Kidney tubule cell (primary cell): ENCODE data around the gene SPATA16.
A peak's percentile ranks its signal among the peaks of the same experiment; 100 is the strongest.
"Not testable (repeated sequence)": the region's sequence is repeated elsewhere in the genome, so short reads cannot be mapped to it uniquely, and the experiment has no call there.

ENCODE experiments used
- DNase-seq: peaks from one replicate; pipeline ENCODE4 v3.0.0-alpha.2; 2018; ENCODE audit warnings: low spot score

The SPATA16 gene

GRCh38 chr3:173058229-173058628, 82.8 kb downstream of the SPATA16 start:
- no peak for DNase-seq

- no peak for DNase-seq
These were observed 85.7 kb downstream of the SPATA16 start for GRCh38 chr3:173055228-173055933.

DNA sequence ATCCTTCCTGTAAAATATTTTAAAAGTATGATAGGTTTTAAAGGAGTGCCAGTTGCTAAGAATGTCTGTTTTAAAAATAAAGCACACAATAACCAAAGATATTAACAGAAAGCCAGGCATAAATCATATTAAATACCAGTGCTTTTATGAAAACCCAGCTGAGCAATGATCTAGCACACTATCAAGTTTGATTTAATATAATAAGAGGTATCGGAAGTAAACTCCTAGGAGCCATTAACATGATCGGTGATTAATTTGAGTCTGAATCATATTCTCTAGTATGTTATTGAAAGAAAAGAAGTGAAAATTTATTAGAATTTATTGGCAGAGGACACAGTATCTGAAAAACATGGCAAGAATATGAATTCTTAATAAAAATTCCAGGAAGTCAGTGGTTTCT, 91.7 kb downstream of the SPATA16 start:
- no peak for DNase-seq

DNA sequence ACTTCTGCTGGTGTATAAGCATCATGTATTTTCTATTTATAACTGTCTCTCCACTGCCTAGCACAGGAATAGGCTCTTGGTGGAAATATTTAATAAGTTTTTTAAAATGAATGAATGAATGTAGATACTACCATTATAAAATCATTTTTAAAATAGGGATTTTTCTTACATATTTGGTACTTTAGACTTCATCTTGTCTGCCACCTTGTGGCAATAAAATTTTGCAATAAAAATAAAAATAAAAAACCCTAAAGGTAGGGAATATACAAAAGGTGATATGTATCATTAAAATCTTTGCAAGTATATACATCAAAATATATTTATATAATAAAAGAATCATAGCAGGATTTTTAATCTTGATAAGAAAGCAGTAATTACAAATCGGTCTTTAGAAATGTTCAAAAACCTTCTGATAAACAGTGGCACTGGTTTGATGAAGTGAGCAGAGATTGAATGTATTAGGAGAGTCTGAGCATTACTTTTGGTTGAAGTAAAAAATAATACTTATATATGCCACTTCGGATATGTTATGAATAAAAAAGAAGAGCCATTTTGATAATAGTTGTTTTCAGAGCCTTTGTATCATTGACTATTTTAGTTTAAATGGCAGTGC, 95.2 kb downstream of the SPATA16 start:
- peak; percentile 11 for DNase-seq

GRCh38 chr3:173044998-173045397, 96.0 kb downstream of the SPATA16 start:
- DNase-seq: no peak

- no peak for DNase-seq
These were observed 97.3 kb downstream of the SPATA16 start for GRCh38 chr3:173043757-173044156.

GRCh38 chr3:173038484-173038871, 102.6 kb downstream of the SPATA16 start:
- DNase-seq: no peak

- DNase-seq: peak; percentile 37
These were observed 103.1 kb downstream of the SPATA16 start for GRCh38 chr3:173037840-173038483.

- no peak for DNase-seq
These were observed 110.8 kb downstream of the SPATA16 start for GRCh38 chr3:173030273-173030672.

- DNase-seq: no peak
These were observed 112.7 kb downstream of the SPATA16 start for GRCh38 chr3:173028351-173028750.

- DNase-seq: no peak
These were observed 113.6 kb downstream of the SPATA16 start for GRCh38 chr3:173027429-173027828.

DNA sequence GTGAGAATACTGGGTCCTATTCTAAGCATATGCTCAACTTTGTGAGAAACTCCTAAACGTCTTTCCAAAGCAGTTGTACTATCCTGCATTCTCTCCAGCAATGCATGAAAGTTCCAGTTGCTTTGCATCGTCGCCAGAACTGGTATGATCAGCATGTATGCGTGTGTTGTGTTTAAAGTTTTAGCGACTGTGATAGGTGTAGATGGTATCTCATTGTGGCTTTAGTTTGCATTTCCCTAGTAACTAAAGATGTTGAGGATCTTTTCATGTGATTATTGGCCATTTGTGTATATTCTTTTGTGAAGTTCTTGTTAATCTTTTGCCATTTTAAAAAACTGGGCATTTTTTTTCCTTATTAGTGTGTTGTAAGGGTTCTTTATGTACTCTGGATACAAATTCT, 115.1 kb downstream of the SPATA16 start:
- DNase-seq: no peak

- DNase-seq: no peak
These were observed 119.4 kb downstream of the SPATA16 start for GRCh38 chr3:173021547-173022185.

- DNase-seq: not testable (repeated sequence)
These were observed 120.9 kb downstream of the SPATA16 start for GRCh38 chr3:173020128-173020527.

GRCh38 chr3:173019378-173019777, 121.7 kb downstream of the SPATA16 start:
- DNase-seq: no peak

DNA sequence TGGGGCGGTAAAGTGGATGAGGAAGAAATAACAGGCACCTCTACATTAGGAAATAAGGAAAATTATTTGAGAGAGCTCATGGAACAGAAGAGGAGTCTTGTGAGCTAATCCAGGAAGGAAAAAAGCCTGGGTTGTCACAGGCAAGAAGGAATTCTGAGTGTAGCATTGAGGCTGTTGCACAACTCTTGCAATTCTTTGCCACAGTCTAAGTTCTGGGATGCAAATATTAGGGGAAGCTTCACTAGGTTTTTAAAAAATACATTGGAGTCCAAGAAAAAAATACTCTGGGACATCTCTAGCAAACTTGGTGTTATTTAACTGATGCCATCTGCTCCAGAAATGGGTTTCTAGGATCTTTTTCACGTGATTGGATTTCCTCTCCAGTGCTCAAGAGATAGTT, 122.3 kb downstream of the SPATA16 start:
- DNase-seq: no peak

DNA sequence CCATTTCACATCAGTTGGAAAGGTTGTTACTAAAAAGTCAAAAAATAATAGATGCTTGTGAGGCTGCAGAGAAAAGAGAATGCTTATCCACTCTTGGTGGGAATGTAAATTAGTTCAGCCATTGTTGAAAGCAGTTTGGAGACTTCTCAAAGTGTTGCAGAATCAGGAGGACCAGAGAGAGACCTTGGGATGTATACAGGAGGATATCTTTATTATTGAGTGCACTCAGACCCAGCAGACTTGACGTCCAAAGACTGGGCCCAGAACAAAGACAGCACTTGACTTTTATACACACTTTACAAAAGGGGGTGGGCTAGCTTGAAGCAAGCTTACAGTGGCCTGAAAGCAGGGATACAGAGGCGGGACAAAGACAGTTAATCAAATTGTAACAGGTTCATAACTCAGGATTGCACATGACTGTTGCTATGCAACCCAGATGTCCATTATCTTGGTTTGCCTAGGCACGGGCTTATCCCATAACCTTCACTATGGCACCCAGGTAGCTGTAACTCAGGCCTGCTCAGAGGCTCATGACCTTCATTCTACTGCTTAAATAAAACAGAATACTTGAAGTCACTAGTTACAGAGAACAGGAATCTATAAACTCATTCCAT, 127.7 kb downstream of the SPATA16 start:
- DNase-seq: no peak

GRCh38 chr3:173009410-173009809, 131.6 kb downstream of the SPATA16 start:
- no peak for DNase-seq

DNA sequence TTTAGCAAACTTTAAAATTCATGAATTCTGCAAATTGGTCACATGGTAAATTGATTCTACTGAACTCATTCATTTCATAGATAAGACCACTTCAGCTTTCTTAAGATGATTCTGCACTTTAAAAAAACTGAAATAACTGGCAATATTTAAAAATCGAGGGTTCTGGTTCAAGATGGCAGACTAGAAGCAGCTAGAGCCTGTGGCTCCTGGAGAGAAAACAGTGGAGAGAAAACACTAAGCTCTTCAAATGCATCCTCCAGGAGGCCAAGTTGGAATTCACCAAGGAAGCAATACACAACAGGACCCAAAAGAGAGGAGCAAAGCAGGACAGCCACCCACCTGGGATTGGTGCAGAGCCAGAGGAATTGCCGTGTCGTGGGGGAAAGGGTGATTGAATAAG, 132.1 kb downstream of the SPATA16 start:
- DNase-seq: no peak

- no peak for DNase-seq
These were observed 133.8 kb downstream of the SPATA16 start for GRCh38 chr3:173007079-173007723.

GRCh38 chr3:173006006-173006405, 135.0 kb downstream of the SPATA16 start:
- no peak for DNase-seq

GRCh38 chr3:173004681-173005080, 136.4 kb downstream of the SPATA16 start:
- DNase-seq: no peak
